Spinal cord (tissue), 10 donors: ENCODE data around the gene VGF. TPM values are rescaled to one million over a fixed set of nuclear protein-coding genes. Genes with fewer than 3 reads are reported as not detected.

Source experiments
- DNase-seq, 6 donors: peaks; one replicate each; pipeline versions ENCODE4 v3.0.0 to v3.0.0-alpha.2; 2013 to 2015; ENCODE audit warnings: low spot score in 6 of 6, low read depth in 4 of 6
- H3K27ac ChIP-seq: one replicate; pipeline ENCODE4 v1.5.1; 2013; ENCODE audit warnings: low read depth, low read length, control low read depth
- H3K27me3 ChIP-seq: one replicate; pipeline ENCODE4 v1.6.1; 2013; ENCODE audit warnings: low read length; ENCODE audit not compliant: control insufficient read depth, insufficient read depth
- H3K36me3 ChIP-seq: one replicate; pipeline ENCODE4 v1.6.1; 2013; ENCODE audit warnings: low read length; ENCODE audit not compliant: control insufficient read depth, insufficient read depth
- H3K4me1 ChIP-seq: one replicate; pipeline ENCODE4 v1.6.1; 2013; ENCODE audit warnings: low read length; ENCODE audit not compliant: control insufficient read depth, insufficient read depth
- H3K4me3 ChIP-seq: one replicate; pipeline ENCODE4 v1.5.1; 2013; ENCODE audit warnings: low read depth, low read length, control low read depth
- H3K9me3 ChIP-seq: one replicate; pipeline ENCODE4 v1.6.1; 2013; ENCODE audit warnings: low read length; ENCODE audit not compliant: control insufficient read depth, insufficient read depth
- WGBS: methylation state at CpG from one replicate; pipeline ENCODE4 v1.1.5; 2013; ENCODE audit warnings: missing lambda C conversion rate; ENCODE audit not compliant: insufficient coverage; 5-methylcytosine and 5-hydroxymethylcytosine counted together
- polyA plus RNA-seq, 2 donors: library from polyadenylated mRNA; unstranded; fragments of 120-200 nt; gene quantifications; one replicate each; pipeline ENCODE4 v1.2.1, GENCODE V29; 2013; ENCODE audit not compliant: insufficient read length in 2 of 2
- total RNA-seq, 2 donors: library from RNA; depleted of rRNA in 1 of 2; stranded (reverse); fragments of 120-200 nt in 1 of 2; fragments of >200 nt in 1 of 2; gene quantifications; one replicate each; pipeline versions ENCODE4 v1.2.3 to v1.2.4, GENCODE V29; 2013 to 2014
- donor health status: healthy.

VGF gene
- total and polyA plus RNA-seq, 4 donors = 7.9 to 70.2 (median 39.1) TPM

DNA sequence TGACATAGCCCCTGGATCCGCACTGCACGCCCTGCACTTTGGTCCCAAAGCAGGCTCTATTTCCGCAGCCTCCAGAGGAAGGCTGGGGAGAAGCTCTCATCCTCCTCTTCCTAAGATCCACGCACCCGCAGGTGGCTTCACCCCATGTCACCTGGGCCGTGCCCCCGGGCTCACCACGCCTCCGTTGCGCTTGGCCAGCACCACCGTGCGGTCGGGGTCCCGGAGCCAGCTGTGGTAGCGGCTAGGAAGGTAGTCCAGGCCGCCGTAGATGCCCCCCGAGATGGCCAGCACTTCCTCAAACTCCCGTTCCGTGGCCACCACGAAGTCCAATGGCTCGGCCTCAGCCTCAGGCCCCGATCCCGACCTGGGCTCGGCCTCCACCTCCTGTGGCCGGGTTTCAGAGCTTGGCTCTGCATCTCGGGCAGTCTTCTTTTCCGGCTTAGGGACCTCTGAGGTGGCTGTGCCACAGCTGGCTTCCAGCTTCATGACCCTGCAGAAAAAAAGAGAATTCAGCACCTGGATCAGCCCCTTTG, 9.0 kb upstream of the VGF start:
- H3K27ac ChIP-seq = no peak overlapping the region
- WGBS = 18% methylated on average over 27 of the region's 28 CpGs
- H3K27me3 ChIP-seq = peaks cover 87% of the 10 kb centered on the region
- no peak for DNase-seq
- H3K9me3 ChIP-seq = no peaks in the 10 kb centered on the region
- H3K4me3 ChIP-seq = no peak overlapping the region
- peaks cover 51% of the 10 kb centered on the region for H3K4me1 ChIP-seq
- H3K36me3 ChIP-seq = peaks cover 25% of the 10 kb centered on the region

DNA sequence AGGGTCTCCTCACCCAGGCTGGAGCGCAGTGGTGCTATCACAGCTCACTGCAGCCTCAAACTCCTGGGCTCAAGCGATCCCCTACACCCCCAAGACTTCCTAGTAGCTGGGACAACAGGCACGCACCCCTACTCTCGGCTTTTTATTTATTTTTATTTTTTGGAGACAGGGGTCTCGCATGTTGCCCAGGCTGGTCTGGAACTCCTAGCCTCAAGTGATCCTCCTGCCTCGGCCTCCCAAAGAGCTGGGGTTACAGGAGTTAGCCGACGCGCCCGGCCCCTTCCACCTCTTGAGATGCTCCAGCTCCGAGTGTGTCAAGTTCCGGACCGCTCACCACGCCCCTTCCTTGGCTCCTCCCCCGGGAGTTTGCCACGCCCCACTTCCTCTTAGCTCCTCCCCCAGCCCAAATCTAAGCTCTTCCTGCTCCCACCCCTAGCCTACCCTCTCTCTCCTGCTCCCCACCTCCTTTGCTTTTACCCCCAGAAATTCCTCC, 8.4 kb upstream of the VGF start:
- no peak overlapping the region for H3K27ac ChIP-seq
- peaks cover 89% of the 10 kb centered on the region for H3K27me3 ChIP-seq
- no peaks in the 10 kb centered on the region for H3K9me3 ChIP-seq
- WGBS = 22% methylated on average over 14 of the region's 16 CpGs
- DNase-seq = peak in 1 of 6 donors; percentile 8
- H3K4me3 ChIP-seq = no peak overlapping the region
- peaks cover 25% of the 10 kb centered on the region for H3K36me3 ChIP-seq
- H3K4me1 ChIP-seq = peaks cover 49% of the 10 kb centered on the region

DNA sequence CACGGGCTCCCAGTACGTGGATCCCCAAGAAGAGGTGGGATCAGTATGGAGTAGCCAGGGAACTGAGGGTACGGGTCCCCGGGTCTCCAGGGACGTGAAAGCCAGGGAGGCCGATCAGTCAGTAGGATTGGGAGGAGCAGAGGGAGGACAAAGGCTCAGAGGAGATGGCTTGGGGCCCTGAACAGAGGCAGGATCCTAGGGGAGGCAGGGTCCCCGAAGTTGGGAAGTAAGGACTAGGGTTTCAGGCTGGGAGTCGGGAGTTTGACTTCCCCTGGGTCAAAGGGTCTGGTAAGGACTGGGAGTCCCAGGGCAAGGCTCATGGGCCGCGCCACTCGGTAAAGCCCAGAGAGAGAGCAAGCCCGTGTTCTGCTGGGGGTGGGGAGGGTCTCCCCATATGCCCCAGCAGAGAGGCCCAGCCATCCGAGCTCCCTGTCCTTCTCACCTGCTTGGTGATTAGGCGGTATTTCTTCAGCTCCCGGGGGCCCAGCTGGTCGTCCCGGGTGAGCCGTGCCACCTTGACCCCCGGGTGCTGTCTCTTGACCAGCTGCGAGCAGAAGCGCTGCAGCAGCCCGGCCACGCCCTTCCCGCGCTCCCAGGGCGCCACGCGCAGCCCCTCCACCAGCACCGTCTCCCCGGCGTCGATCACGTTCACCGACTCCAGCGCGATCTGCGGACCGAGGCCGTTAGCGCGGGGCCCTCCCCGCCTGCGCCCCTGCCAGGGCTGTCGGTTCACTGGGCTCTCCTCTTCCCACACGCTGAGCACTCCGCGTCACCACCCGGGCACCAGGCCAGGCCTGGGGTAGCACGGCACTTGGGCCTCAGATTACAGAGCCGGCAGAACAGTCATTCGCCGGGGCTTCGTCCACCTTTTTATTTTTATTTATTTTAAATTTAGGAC, 7.7 kb upstream of the VGF start:
- Histone ChIP-seq H3K4me1 (peaks cover 51% of the 10 kb centered on the region), H3K4me3 (no peak overlapping the region), H3K27me3 (peaks cover 90% of the 10 kb centered on the region), H3K9me3 (no peaks in the 10 kb centered on the region), H3K36me3 (peaks cover 25% of the 10 kb centered on the region), H3K27ac (no peak overlapping the region)
- WGBS = 12% methylated on average over 48 of the region's 53 CpGs
- DNase-seq = peak in 2 of 6 donors; percentile 51 to 59

DNA sequence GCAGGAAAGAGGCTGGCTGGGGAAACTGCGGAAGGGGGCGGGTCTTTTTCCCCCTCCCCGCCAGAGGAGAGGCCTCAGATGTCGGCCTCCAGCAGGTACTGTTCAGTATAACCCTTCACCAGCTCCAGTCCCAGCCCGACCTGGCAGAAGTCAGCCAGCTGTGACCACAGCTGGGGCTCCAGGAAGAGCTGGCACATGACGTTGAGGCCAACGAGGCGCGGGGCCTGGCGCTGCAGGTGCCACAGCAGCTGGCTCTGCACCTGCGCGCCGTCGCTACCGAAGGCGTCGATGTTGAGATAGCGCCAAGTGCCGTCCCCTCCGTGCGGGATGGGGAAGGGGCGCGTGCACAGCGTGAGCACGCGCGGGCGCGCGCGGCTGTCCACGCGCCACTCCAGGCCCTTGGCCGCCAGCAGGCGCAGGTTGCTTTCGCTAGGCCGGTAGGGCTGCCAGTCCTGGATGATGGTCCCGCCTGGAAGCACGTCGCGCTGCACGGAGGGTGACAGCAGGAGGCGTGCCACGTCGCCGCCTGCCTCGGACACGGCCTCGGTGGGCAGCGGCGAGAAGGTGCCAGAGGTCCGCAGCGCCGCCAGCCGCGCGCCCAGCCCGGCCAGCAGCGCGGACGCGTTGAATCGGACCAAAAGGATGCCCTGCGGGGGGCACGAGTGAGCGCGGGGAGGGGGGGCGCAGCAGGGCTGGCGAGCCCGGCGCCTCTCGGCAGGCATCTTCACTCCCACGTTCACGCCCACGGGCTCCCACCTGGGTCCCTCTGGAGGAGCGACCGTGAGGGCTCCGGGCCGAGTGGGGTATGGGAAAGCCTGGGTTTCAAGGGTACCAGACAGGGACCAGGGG, 6.9 kb upstream of the VGF start:
- H3K9me3 ChIP-seq = no peaks in the 10 kb centered on the region
- peaks cover 25% of the 10 kb centered on the region for H3K36me3 ChIP-seq
- peak in 2 of 6 donors; percentile 18 to 46 for DNase-seq
- H3K27me3 ChIP-seq = peaks cover 92% of the 10 kb centered on the region
- no peak overlapping the region for H3K27ac ChIP-seq
- no peak overlapping the region for H3K4me3 ChIP-seq
- peaks cover 55% of the 10 kb centered on the region for H3K4me1 ChIP-seq
- 7% methylated on average over 70 of the region's 79 CpGs for WGBS

DNA sequence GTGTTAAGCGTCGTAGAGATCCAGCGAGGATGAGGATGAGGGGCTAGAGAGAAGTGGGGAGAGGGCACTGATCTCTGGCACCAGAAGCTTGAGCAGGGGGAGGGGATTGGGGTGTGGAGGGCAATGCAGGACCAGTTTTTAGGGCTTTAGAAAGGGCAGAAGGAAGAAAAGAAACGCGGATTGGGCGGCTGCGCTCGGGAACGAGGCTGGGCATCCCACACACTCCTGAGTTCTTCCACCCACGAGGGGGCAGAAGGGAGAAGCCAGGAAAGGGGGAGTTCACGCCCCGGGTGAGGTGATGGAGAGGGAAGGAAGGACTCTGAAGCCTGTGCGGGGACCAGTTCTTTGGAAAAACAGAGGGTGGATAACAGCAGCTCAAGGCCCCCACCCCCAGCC, 6.1 kb upstream of the VGF start:
- Histone ChIP-seq H3K27ac (no peak overlapping the region), H3K4me1 (peaks cover 62% of the 10 kb centered on the region), H3K27me3 (peaks cover 90% of the 10 kb centered on the region), H3K9me3 (no peaks in the 10 kb centered on the region), H3K36me3 (peaks cover 25% of the 10 kb centered on the region), H3K4me3 (no peak overlapping the region)
- 6% methylated on average over 9 of the region's 13 CpGs for WGBS
- peak in 2 of 6 donors; percentile 25 to 49 for DNase-seq

DNA sequence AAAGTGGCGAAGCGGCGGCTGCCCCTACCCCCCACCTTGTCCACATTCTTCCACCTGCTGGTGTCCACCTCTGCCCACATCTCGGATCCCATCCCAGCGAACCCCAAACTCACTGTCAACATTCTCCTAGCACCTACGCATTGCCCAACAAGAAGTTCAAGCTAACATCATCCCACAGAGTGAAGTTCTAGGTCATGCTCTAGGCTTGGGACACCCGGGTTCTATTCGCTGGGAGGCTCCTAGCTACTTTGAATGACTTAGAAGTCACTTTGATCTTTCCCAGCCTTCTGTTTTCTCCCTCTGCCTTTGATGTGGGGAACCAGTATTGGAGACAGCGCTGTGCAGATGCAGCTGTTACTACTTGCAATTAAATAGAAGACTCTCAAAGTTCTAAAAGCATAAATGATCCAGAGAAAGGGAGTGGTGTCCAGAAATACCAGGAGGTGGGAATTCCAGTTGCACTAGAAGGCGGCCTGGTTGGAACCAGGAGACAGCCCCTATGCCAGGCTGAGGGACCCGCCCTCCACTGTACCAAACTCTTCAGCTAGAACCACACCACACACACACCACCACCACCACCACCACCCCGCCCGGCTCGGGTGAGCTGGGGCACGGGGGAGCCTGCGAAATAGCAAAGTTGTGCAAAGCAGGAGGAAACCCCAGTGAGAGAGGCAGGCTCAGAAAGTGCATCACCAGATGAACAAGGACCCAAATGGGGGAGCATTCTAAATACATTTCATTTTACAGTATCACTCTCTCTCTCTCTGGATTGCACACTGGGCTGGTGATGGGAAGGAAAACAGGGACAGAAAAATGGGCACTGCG, 5.5 kb upstream of the VGF start:
- no peak for DNase-seq
- H3K36me3 ChIP-seq = peaks cover 25% of the 10 kb centered on the region
- H3K27me3 ChIP-seq = peaks cover 96% of the 10 kb centered on the region
- H3K4me1 ChIP-seq = peaks cover 67% of the 10 kb centered on the region
- no peak overlapping the region for H3K27ac ChIP-seq
- no peaks in the 10 kb centered on the region for H3K9me3 ChIP-seq
- 7% methylated on average over 12 of the region's 17 CpGs for WGBS
- no peak overlapping the region for H3K4me3 ChIP-seq

DNA sequence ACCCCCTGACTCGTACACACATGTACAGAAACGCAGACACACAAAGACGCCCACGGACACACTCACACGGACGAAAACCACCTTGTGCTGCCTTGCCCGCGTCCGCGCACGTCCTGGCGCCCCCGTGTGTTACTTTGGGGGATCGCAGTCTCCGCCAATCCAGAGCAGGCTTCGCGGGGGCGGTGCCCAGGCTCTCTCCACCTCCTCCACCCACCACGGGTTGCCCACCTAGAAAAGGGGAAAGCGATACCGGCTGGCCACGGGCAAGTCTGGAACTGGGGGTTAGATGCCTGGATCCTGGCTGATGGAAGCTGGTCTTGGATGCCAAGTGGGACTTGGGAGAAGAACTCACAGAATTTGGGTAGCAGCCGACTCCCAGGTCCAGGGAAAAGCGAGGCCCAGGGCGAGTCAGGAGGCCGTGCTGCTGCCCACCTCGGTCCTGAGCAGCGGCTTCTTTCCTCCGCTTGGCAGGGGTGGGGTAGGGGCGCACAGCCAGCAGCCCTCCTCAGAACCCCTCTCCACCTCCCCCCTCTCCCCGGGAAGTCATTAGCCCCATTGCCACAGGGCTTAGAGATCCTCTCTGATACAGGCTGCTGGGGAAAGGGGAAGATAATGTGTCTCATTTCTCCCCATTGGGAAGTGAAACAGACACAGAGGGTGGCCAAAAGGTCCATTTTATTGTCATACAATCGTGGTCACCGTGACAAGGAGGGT, 4.6 kb upstream of the VGF start:
- Histone ChIP-seq H3K4me1 (peaks cover 75% of the 10 kb centered on the region), H3K27me3 (peaks cover 96% of the 10 kb centered on the region), H3K4me3 (peak overlapping the region; percentile 35), H3K36me3 (peaks cover 25% of the 10 kb centered on the region), H3K27ac (no peak overlapping the region), H3K9me3 (no peaks in the 10 kb centered on the region)
- DNase-seq = peak in 2 of 6 donors; percentile 89 to 96
- under 1% methylated on average over 18 of the region's 33 CpGs for WGBS

DNA sequence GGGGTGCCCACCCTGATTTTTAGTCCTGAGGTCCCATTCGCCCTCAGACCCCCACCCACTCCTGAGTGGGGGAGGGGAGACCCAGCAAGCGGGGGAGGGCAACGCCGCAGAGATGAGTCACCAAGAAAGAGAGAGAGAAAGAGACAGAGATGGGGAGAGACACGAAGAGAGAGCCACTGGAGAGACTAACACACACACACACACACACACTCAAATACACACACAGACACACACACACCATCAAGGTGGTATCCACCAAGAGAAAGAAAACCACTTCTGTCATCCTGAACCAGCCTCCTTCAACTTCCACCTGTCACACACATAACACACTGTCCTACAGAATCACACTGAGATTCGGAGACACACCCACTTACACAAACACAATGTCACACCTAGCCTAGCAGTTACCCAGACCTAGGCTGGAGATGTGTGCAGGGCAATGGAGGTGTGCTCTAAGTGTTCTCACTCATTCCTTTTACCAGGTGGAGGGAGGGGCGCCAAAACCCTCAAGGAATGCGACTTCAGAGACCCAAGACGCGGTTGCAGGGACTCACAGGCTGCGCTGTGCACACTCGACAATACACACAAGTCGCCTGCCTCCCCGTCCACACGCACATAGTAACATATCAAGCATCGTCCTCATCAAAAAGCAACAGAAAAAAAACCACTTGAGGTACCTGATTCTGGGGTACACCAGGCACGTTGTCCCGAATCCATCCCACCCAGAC, 3.9 kb upstream of the VGF start:
- peaks cover 22% of the 10 kb centered on the region for H3K36me3 ChIP-seq
- no peaks in the 10 kb centered on the region for H3K9me3 ChIP-seq
- DNase-seq = no peak
- H3K4me3 ChIP-seq = peak overlapping the region; percentile 35
- no peak overlapping the region for H3K27ac ChIP-seq
- WGBS = under 1% methylated on average over 12 of the region's 18 CpGs
- H3K27me3 ChIP-seq = peaks cover 96% of the 10 kb centered on the region
- peaks cover 79% of the 10 kb centered on the region for H3K4me1 ChIP-seq
